Keratinocyte (primary cell): Measurements from ENCODE around the gene ZC3H8. TPM values are rescaled to one million over a fixed set of nuclear protein-coding genes. Genes with fewer than 3 reads are reported as not detected.

ENCODE experiments used
- DNase-seq: peaks from one replicate; pipeline ENCODE4 v3.0.0-alpha.2; 2011; ENCODE audit warnings: low read depth, missing footprints, low spot score
- FAIRE-seq: peaks from 2 replicates; lab custom pipeline; 2011; peaks lifted over from hg19 to GRCh38; lab: Jason Lieb, UNC
- H2AFZ ChIP-seq: 2 replicates; pipeline ENCODE4 v1.6.0; 2012; ENCODE audit warnings: low read length, control low read depth, inconsistent platforms; ENCODE audit not compliant: control insufficient read depth
- H3K27ac ChIP-seq: 2 replicates; pipeline ENCODE4 v1.5.1; 2011; ENCODE audit warnings: low read length; ENCODE audit not compliant: control insufficient read depth, insufficient read depth
- H3K27me3 ChIP-seq: 3 replicates; pipeline ENCODE4 v1.6.0; 2011; ENCODE audit warnings: low read length; ENCODE audit not compliant: control insufficient read depth, insufficient read depth; ENCODE audit errors: extremely low read depth
- H3K36me3 ChIP-seq, 2 experiments: 2 replicates in 1 of 2; 3 replicates in 1 of 2; pipeline ENCODE4 v1.5.1; 2011; ENCODE audit warnings: low read length in 2 of 2, mild to moderate bottlenecking in 1 of 2; ENCODE audit not compliant: control insufficient read depth in 2 of 2, insufficient read depth in 2 of 2; ENCODE audit errors: extremely low read depth in 1 of 2
- H3K4me1 ChIP-seq: 3 replicates; pipeline ENCODE4 v1.5.1; 2011; ENCODE audit warnings: low read length; ENCODE audit not compliant: control insufficient read depth, insufficient read depth; ENCODE audit errors: extremely low read depth
- H3K4me2 ChIP-seq: 3 replicates; pipeline ENCODE4 v1.6.0; 2011; ENCODE audit warnings: low read depth, low read length; ENCODE audit not compliant: control insufficient read depth, insufficient read depth; ENCODE audit errors: extremely low read depth
- H3K4me3 ChIP-seq, 3 experiments: fragments of 200-600 bp in 1 of 3; sonication (generic) in 1 of 3; 2 replicates in 2 of 3; 3 replicates in 1 of 3; pipeline ENCODE4 v1.5.1; 2011 to 2016; ENCODE audit warnings: low read length in 3 of 3, mild to moderate bottlenecking in 3 of 3, control low read depth in 2 of 3, inconsistent platforms in 1 of 3, low read depth in 1 of 3, mixed read lengths in 1 of 3, mixed run types in 1 of 3, moderate library complexity in 1 of 3; ENCODE audit not compliant: control insufficient read depth in 2 of 3, insufficient read depth in 2 of 3; ENCODE audit errors: extremely low read depth in 1 of 3
- H3K79me2 ChIP-seq: 2 replicates; pipeline ENCODE4 v1.6.0; 2012; ENCODE audit warnings: low read length; ENCODE audit not compliant: control insufficient read depth, insufficient read depth
- H3K9ac ChIP-seq: 3 replicates; pipeline ENCODE4 v1.6.0; 2011; ENCODE audit warnings: low read length; ENCODE audit not compliant: control insufficient read depth, insufficient read depth; ENCODE audit errors: extremely low read depth
- H3K9me1 ChIP-seq: 3 replicates; pipeline ENCODE4 v1.6.0; 2011; ENCODE audit warnings: low read length; ENCODE audit not compliant: control insufficient read depth, insufficient read depth; ENCODE audit errors: extremely low read depth
- H3K9me3 ChIP-seq: 2 replicates; pipeline ENCODE4 v1.5.1; 2012; ENCODE audit warnings: low read depth, low read length; ENCODE audit not compliant: control insufficient read depth
- H4K20me1 ChIP-seq: 3 replicates; pipeline ENCODE4 v1.6.0; 2011; ENCODE audit warnings: low read length; ENCODE audit not compliant: control insufficient read depth, insufficient read depth; ENCODE audit errors: extremely low read depth
- CTCF ChIP-seq, 3 experiments: IDR thresholded peaks in 1 of 3; conservative IDR thresholded peaks in 1 of 3; optimal IDR thresholded peaks in 1 of 3; 2 replicates in 2 of 3; 3 replicates in 1 of 3; pipeline versions ENCODE3 to v1.5.1; 2011; ENCODE audit warnings: low read length in 3 of 3, mild to moderate bottlenecking in 3 of 3, moderate library complexity in 2 of 3, control low read depth in 1 of 3, inconsistent platforms in 1 of 3; ENCODE audit not compliant: insufficient read depth in 2 of 3; ENCODE audit errors: extremely low read depth in 1 of 3
- EZH2 ChIP-seq: IDR thresholded peaks from one replicate; pipeline ENCODE4 v1.6.1; 2012; ENCODE audit warnings: inconsistent platforms, mild to moderate bottlenecking, low read length, moderate library complexity
- dilution Hi-C: fragments of 300-500 bp; cut with MboI; formaldehyde crosslinking; loops from one replicate; pipeline ENCODE4 v1.7.0; 2020; ENCODE audit warnings: low sequenced_read_pairs; ENCODE audit not compliant: extremely low pct_ligation_motif_present
- polyA plus RNA-seq, 5 experiments: library from polyadenylated mRNA; depleted of rRNA in 3 of 5; stranded (reverse) in 3 of 5; stranded (forward) in 1 of 5; unstranded in 1 of 5; fragments of >200 nt; gene quantifications; 1 replicate in 1 of 5; 2 replicates in 3 of 5; 3 replicates in 1 of 5; pipeline versions ENCODE4 v1.2.1 to v1.2.3, GENCODE V29; 2011 to 2012; ENCODE audit warnings: missing spikeins in 2 of 5, low read depth in 1 of 5, low replicate concordance in 1 of 5

Gene ZC3H8
- polyA plus RNA-seq, 1 donor (not counting 4 experiments of a cell fraction or from before 2014, with no cell fraction given): 11.4 TPM

DNA sequence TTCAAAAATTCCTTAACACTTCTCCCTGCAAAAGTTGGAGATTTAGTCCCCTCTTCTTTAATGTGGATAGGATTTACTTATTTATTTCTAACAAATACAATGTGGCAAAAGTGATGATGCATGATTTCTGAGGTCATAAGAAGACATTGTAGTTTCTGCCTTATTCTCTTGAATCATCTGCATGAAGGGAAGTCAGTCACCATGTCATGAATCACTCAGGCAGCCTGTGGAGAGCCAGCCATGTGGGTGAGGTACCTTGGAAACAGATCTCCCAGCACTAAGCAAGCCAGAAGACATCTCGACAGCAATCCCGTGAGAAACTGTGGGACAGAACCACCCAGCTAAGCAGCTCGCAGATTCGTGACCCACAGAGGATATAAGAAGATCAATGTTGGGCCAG lies 2.7 kb upstream of the ZC3H8 start:
- dilution Hi-C loops: no loop called here
- H3K9me3 ChIP-seq: no peaks in the 10 kb centered on the region
- TF ChIP-seq CTCF (optimal IDR thresholded peaks at IDR 0.05 in 1 of 3, IDR thresholded peaks at IDR 0.05 in 1 of 3, conservative IDR thresholded peaks at IDR 0.05 in 1 of 3; ENCODE audit: extremely low read depth in 1 of 3, insufficient read depth in 2 of 3, low read length in 3 of 3) (no peak), EZH2 (no peak)
- peaks cover 15% of the 10 kb centered on the region for H3K4me1 ChIP-seq
- H4K20me1 ChIP-seq: no peaks in the 10 kb centered on the region
- no peak overlapping the region for H3K4me3 ChIP-seq
- peaks cover 13% of the 10 kb centered on the region for H3K79me2 ChIP-seq
- DNase-seq (no peak), FAIRE-seq (no peak)
- H3K27ac ChIP-seq: no peak overlapping the region
- H2AFZ ChIP-seq: no peak overlapping the region
- H3K9me1 ChIP-seq: no peaks in the 10 kb centered on the region
- no peak overlapping the region for H3K4me2 ChIP-seq
- no peaks in the 10 kb centered on the region for H3K36me3 ChIP-seq
- no peak overlapping the region for H3K9ac ChIP-seq
- H3K27me3 ChIP-seq: no peaks in the 10 kb centered on the region

GRCh38 chr2:112256654-112257053 lies 1.8 kb upstream of the ZC3H8 start:
- DNase-seq: no peak
- Histone ChIP-seq H2AFZ (no peak overlapping the region), H3K4me1 (peaks cover 15% of the 10 kb centered on the region), H3K27ac (no peak overlapping the region), H3K4me3 (no peak overlapping the region), H3K27me3 (no peaks in the 10 kb centered on the region), H4K20me1 (no peaks in the 10 kb centered on the region), H3K36me3 (no peaks in the 10 kb centered on the region), H3K9me3 (no peaks in the 10 kb centered on the region), H3K9ac (no peak overlapping the region), H3K79me2 (peaks cover 19% of the 10 kb centered on the region), H3K4me2 (no peak overlapping the region), H3K9me1 (no peaks in the 10 kb centered on the region)
- TF ChIP-seq EZH2 (no peak), CTCF (optimal IDR thresholded peaks at IDR 0.05 in 1 of 3, IDR thresholded peaks at IDR 0.05 in 1 of 3, conservative IDR thresholded peaks at IDR 0.05 in 1 of 3; ENCODE audit: extremely low read depth in 1 of 3, insufficient read depth in 2 of 3, low read length in 3 of 3) (no peak)
- dilution Hi-C loops: no loop called here
- FAIRE-seq: no peak
